Colonic mucosa (tissue), 4 donors: ENCODE results near the gene TRIM46. TPM values are rescaled to one million over a fixed set of nuclear protein-coding genes. Genes with fewer than 3 reads are reported as not detected.
A peak's percentile ranks its signal among the peaks of the same experiment; 100 is the strongest.

Experiments used
- DNase-seq: peaks from one replicate; pipeline ENCODE4 v3.0.0-alpha.2; 2020
- H3K27ac ChIP-seq: fragments of 200-600 bp; one replicate; pipeline ENCODE4 v1.8.0; 2021
- H3K27me3 ChIP-seq: fragments of 200-600 bp; one replicate; pipeline ENCODE4 v1.8.0; 2021
- H3K36me3 ChIP-seq: fragments of 200-600 bp; one replicate; pipeline ENCODE4 v1.8.0; 2021
- H3K4me1 ChIP-seq: fragments of 200-600 bp; one replicate; pipeline ENCODE4 v1.8.0; 2021; ENCODE audit warnings: mild to moderate bottlenecking
- H3K4me3 ChIP-seq: fragments of 200-600 bp; one replicate; pipeline ENCODE4 v1.8.0; 2021
- H3K9ac ChIP-seq, 2 donors: one replicate each; pipeline ENCODE4 v1.7.0; 2013; ENCODE audit warnings: control low read depth in 2 of 2, low read depth in 2 of 2, low read length in 2 of 2
- H3K9me3 ChIP-seq: fragments of 200-600 bp; one replicate; pipeline ENCODE4 v1.8.0; 2021
- CTCF ChIP-seq: fragments of 200-600 bp; IDR thresholded peaks from one replicate; pipeline ENCODE4 v1.8.0; 2022; ENCODE audit warnings: antibody characterized with exemption, mild to moderate bottlenecking
- intact Hi-C: fragments of 100-400 bp; cut with DNase I; formaldehyde crosslinking; loops from one replicate; pipeline ENCODE4 v1.14.1; 2022
- total RNA-seq, 2 donors: library from RNA; stranded (reverse); fragmentation: NEBNext Ultra II Directional in 1 of 2; extraction: Animal tissue kit (Norgen Biotek cat#: 25700) in 1 of 2; gene quantifications; one replicate each; pipeline ENCODE4 v1.2.1, GENCODE V29; 2021
- donor health status: healthy.
- donor health status: DM: no; HTN: no; CAD: no.
- donor health status: DM: no; HTN: no; CAD: no.

The TRIM46 gene
- total RNA-seq, 2 donors from 2014 or later: 0.10 to 0.19 TPM

GRCh38 chr1:155169541-155169940, 4.1 kb upstream of the TRIM46 start:
- Histone ChIP-seq H3K4me1 (peaks cover 14% of the 10 kb centered on the region), H3K4me3 (no peak overlapping the region), H3K27me3 (no peaks in the 10 kb centered on the region), H3K36me3 (peaks cover 7% of the 10 kb centered on the region), H3K9ac (no peak overlapping the region), H3K9me3 (no peaks in the 10 kb centered on the region), H3K27ac (no peak overlapping the region)
- no peak for TF ChIP-seq CTCF
- intact Hi-C loops: no loop called here
- peak; percentile 14 for DNase-seq

- H3K27ac ChIP-seq: no peak overlapping the region
- DNase-seq: no peak
- H3K4me3 ChIP-seq: no peak overlapping the region
- H3K27me3 ChIP-seq: no peaks in the 10 kb centered on the region
- H3K36me3 ChIP-seq: peaks cover 7% of the 10 kb centered on the region
- TF ChIP-seq CTCF: no peak
- no peak overlapping the region for H3K9ac ChIP-seq
- H3K4me1 ChIP-seq: peaks cover 14% of the 10 kb centered on the region
- H3K9me3 ChIP-seq: no peaks in the 10 kb centered on the region
- intact Hi-C loops: no loop called here
Measured at GRCh38 chr1:155170101-155170785, 3.4 kb upstream of the TRIM46 start.

GRCh38 chr1:155170806-155171205, 2.8 kb upstream of the TRIM46 start:
- H3K4me1 ChIP-seq: peaks cover 14% of the 10 kb centered on the region
- no peaks in the 10 kb centered on the region for H3K9me3 ChIP-seq
- intact Hi-C loops: no loop called here
- H3K36me3 ChIP-seq: peaks cover 7% of the 10 kb centered on the region
- no peak for TF ChIP-seq CTCF
- H3K27me3 ChIP-seq: no peaks in the 10 kb centered on the region
- no peak overlapping the region for H3K27ac ChIP-seq
- H3K4me3 ChIP-seq: no peak overlapping the region
- DNase-seq: peak; percentile 9
- H3K9ac ChIP-seq: no peak overlapping the region

DNA sequence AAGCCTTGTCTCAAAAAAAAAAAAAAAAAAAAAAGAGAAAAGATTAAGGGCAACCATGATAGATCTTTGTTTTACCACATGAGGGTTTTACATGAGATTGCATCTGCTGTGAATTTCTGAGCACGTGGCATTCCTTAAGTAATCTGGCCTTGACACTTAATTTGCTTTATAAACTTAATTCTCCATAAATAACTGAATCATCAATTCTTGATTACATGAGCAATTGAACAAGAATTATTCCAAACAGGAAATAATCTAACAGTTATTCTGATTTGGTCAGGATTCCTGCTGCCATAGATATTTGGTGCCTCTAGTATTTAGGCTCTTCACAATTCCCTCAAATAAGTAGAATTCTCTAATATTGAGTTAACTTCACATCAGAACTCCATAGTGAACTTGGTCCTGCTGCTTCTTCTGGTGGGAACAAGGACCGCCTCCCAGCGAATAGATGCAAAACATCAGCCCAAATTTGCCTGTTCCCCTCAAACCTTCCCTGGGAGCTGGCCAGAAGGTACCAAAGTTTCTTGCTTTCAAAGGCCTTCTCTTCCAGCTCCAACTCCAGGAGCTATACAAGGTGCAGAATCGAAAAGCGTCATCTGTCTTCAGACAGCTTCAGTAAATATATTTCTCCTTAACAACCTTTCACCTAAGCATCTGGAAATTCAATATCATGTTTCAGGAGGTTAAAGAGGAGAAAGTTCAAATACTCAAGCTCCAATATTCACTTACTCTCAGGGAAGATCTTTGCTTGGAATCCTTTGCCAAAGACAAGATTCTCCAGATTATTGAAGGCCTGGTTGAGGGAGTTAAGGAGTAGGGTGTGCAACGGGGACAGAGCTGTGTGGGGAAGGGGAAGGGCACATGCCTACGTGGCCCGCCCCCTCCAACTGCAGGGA, 1.6 kb upstream of the TRIM46 start:
- Histone ChIP-seq H3K9me3 (no peaks in the 10 kb centered on the region), H3K4me3 (peak overlapping the region; percentile 90), H3K4me1 (peaks cover 19% of the 10 kb centered on the region), H3K36me3 (peaks cover 7% of the 10 kb centered on the region), H3K9ac (peak overlapping the region; percentile 86 to 90), H3K27ac (peak overlapping the region; percentile 89), H3K27me3 (no peaks in the 10 kb centered on the region)
- intact Hi-C loops: no loop called here
- TF ChIP-seq CTCF: no peak
- DNase-seq: no peak

GRCh38 chr1:155172732-155173477, 744 bp upstream of the TRIM46 start, which contains the start of gene KRTCAP2:
Gene KRTCAP2 (minus strand): TSS chr1:155173304. CDS start chr1:155173224, 80 bp downstream.
- H3K27me3 ChIP-seq: no peaks in the 10 kb centered on the region
- H3K36me3 ChIP-seq: peaks cover 7% of the 10 kb centered on the region
- TF ChIP-seq CTCF: peak; percentile 91
- peak; percentile 95 for DNase-seq
- H3K4me1 ChIP-seq: peaks cover 13% of the 10 kb centered on the region
- peak within 1 kb of the TSS; percentile 90 for H3K4me3 ChIP-seq
- intact Hi-C loops: no loop called here
- no peaks in the 10 kb centered on the region for H3K9me3 ChIP-seq
- H3K9ac ChIP-seq: peak within 1 kb of the TSS; percentile 86 to 90
- H3K27ac ChIP-seq: peak within 1 kb of the TSS; percentile 89
